Testis (tissue), 2 donors: ENCODE results near the gene DNAH9.

ENCODE experiments used
- POLR2A ChIP-seq: fragments of 450-650 bp; IDR thresholded peaks from one replicate; pipeline ENCODE4 v1.6.1; 2017; ENCODE audit warnings: antibody characterized with exemption, mild to moderate bottlenecking, moderate library complexity
- TF ChIP-seq, protein P1 (sequence below), 3 experiments: fragments of 450-650 bp in 2 of 3; fragments of 200-600 bp in 1 of 3; sonication (generic) in 1 of 3; IDR thresholded peaks; one replicate each; pipeline ENCODE4 v1.5.1; 2016 to 2019; ENCODE audit warnings: antibody characterized with exemption in 3 of 3, mild to moderate bottlenecking in 2 of 3, moderate library complexity in 1 of 3

- TF ChIP-seq, protein P1, sequence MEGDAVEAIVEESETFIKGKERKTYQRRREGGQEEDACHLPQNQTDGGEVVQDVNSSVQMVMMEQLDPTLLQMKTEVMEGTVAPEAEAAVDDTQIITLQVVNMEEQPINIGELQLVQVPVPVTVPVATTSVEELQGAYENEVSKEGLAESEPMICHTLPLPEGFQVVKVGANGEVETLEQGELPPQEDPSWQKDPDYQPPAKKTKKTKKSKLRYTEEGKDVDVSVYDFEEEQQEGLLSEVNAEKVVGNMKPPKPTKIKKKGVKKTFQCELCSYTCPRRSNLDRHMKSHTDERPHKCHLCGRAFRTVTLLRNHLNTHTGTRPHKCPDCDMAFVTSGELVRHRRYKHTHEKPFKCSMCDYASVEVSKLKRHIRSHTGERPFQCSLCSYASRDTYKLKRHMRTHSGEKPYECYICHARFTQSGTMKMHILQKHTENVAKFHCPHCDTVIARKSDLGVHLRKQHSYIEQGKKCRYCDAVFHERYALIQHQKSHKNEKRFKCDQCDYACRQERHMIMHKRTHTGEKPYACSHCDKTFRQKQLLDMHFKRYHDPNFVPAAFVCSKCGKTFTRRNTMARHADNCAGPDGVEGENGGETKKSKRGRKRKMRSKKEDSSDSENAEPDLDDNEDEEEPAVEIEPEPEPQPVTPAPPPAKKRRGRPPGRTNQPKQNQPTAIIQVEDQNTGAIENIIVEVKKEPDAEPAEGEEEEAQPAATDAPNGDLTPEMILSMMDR (IDR thresholded peaks at IDR 0.05): no peak
- no peak for TF ChIP-seq POLR2A
Measured at GRCh38 chr17:11638700-11639265, 40.5 kb downstream of the DNAH9 start.
